ENCODE data around the gene TRPM3.

The TRPM3 gene

GRCh38 chr9:70610287-70610644 is 511.2 kb downstream of the TRPM3 start:
- no peak overlapping the region for H3K4me3 ChIP-seq (ENCODE audit: low read depth, low read length)
- in situ Hi-C loops (cut with HindIII; ENCODE audit: low sequenced_read_pairs), result no loop called here
- TF ChIP-seq CTCF (IDR thresholded peaks at IDR 0.05; ENCODE audit: low read depth, low read length, missing control alignments), result no peak
- DNase-seq (ENCODE audit: low read depth), result no peak

GRCh38 chr9:70609542-70610286 is 511.7 kb downstream of the TRPM3 start:
- in situ Hi-C loops (cut with HindIII; ENCODE audit: low sequenced_read_pairs), result no loop called here
- no peak for TF ChIP-seq CTCF (IDR thresholded peaks at IDR 0.05; ENCODE audit: low read depth, low read length, missing control alignments)
- DNase-seq (ENCODE audit: low read depth), result peak; percentile 67
- H3K4me3 ChIP-seq (ENCODE audit: low read depth, low read length), result no peak overlapping the region

GRCh38 chr9:70609011-70609410 is 512.4 kb downstream of the TRPM3 start:
- no peak for TF ChIP-seq CTCF (IDR thresholded peaks at IDR 0.05; ENCODE audit: low read depth, low read length, missing control alignments)
- no peak for DNase-seq (ENCODE audit: low read depth)
- H3K4me3 ChIP-seq (ENCODE audit: low read depth, low read length), result no peak overlapping the region
- in situ Hi-C loops (cut with HindIII; ENCODE audit: low sequenced_read_pairs), result no loop called here

- no peak for DNase-seq (ENCODE audit: low read depth)
- H3K4me3 ChIP-seq (ENCODE audit: low read depth, low read length), result no peak overlapping the region
- in situ Hi-C loops (cut with HindIII; ENCODE audit: low sequenced_read_pairs), result no loop called here
- TF ChIP-seq CTCF (IDR thresholded peaks at IDR 0.05; ENCODE audit: low read depth, low read length, missing control alignments), result no peak
Observed at GRCh38 chr9:70607926-70608325, 513.5 kb downstream of the TRPM3 start.

- no peak for TF ChIP-seq CTCF (IDR thresholded peaks at IDR 0.05; ENCODE audit: low read depth, low read length, missing control alignments)
- H3K4me3 ChIP-seq (ENCODE audit: low read depth, low read length), result no peak overlapping the region
- in situ Hi-C loops (cut with HindIII; ENCODE audit: low sequenced_read_pairs), result no loop called here
- no peak for DNase-seq (ENCODE audit: low read depth)
Observed at GRCh38 chr9:70607329-70607728, 514.1 kb downstream of the TRPM3 start.

GRCh38 chr9:70603020-70603411 is 518.4 kb downstream of the TRPM3 start:
- in situ Hi-C loops (cut with HindIII; ENCODE audit: low sequenced_read_pairs), result no loop called here
- DNase-seq (ENCODE audit: low read depth), result no peak
- no peak overlapping the region for H3K4me3 ChIP-seq (ENCODE audit: low read depth, low read length)
- TF ChIP-seq CTCF (IDR thresholded peaks at IDR 0.05; ENCODE audit: low read depth, low read length, missing control alignments), result no peak
